ENCODE data around the gene SH3PXD2A.

Gene SH3PXD2A, protein sequence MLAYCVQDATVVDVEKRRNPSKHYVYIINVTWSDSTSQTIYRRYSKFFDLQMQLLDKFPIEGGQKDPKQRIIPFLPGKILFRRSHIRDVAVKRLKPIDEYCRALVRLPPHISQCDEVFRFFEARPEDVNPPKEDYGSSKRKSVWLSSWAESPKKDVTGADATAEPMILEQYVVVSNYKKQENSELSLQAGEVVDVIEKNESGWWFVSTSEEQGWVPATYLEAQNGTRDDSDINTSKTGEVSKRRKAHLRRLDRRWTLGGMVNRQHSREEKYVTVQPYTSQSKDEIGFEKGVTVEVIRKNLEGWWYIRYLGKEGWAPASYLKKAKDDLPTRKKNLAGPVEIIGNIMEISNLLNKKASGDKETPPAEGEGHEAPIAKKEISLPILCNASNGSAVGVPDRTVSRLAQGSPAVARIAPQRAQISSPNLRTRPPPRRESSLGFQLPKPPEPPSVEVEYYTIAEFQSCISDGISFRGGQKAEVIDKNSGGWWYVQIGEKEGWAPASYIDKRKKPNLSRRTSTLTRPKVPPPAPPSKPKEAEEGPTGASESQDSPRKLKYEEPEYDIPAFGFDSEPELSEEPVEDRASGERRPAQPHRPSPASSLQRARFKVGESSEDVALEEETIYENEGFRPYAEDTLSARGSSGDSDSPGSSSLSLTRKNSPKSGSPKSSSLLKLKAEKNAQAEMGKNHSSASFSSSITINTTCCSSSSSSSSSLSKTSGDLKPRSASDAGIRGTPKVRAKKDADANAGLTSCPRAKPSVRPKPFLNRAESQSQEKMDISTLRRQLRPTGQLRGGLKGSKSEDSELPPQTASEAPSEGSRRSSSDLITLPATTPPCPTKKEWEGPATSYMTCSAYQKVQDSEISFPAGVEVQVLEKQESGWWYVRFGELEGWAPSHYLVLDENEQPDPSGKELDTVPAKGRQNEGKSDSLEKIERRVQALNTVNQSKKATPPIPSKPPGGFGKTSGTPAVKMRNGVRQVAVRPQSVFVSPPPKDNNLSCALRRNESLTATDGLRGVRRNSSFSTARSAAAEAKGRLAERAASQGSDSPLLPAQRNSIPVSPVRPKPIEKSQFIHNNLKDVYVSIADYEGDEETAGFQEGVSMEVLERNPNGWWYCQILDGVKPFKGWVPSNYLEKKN

DNA sequence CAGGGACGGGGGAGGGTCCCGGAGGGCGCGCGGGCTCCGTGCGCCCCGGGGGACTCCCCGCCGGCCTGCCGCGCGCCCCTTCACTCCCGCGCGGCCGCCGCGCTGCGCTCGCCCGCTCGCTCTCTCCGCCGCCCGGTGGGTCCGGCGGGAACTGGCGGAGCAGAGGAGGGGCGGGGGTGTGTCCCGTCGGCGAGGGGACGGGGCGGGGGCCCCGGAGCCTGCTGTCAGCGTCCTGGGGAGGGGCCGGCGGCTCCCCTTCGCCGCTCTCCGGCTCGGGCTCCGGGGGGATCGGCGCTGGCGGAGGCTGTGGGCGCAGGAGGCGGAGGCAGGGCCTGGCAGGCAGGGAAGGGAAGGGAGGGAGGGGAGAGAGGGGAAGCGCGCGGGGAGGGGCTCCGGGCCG, at the start of gene SH3PXD2A:
TSS of gene SH3PXD2A (minus strand) at position 153 of the 400 bp plus-strand sequence. CDS start 310 bp downstream, outside the sequence.
- H3K4me3 ChIP-seq (ENCODE audit: low read depth, low read length): peak within 1 kb of the TSS; percentile 43
- no peak for DNase-seq (ENCODE audit: low read depth)
- TF ChIP-seq, protein P1, sequence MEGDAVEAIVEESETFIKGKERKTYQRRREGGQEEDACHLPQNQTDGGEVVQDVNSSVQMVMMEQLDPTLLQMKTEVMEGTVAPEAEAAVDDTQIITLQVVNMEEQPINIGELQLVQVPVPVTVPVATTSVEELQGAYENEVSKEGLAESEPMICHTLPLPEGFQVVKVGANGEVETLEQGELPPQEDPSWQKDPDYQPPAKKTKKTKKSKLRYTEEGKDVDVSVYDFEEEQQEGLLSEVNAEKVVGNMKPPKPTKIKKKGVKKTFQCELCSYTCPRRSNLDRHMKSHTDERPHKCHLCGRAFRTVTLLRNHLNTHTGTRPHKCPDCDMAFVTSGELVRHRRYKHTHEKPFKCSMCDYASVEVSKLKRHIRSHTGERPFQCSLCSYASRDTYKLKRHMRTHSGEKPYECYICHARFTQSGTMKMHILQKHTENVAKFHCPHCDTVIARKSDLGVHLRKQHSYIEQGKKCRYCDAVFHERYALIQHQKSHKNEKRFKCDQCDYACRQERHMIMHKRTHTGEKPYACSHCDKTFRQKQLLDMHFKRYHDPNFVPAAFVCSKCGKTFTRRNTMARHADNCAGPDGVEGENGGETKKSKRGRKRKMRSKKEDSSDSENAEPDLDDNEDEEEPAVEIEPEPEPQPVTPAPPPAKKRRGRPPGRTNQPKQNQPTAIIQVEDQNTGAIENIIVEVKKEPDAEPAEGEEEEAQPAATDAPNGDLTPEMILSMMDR (IDR thresholded peaks at IDR 0.05; ENCODE audit: control insufficient read depth, extremely low read depth, insufficient read depth): no peak; the same call in 1 of the 2 replicates

DNA sequence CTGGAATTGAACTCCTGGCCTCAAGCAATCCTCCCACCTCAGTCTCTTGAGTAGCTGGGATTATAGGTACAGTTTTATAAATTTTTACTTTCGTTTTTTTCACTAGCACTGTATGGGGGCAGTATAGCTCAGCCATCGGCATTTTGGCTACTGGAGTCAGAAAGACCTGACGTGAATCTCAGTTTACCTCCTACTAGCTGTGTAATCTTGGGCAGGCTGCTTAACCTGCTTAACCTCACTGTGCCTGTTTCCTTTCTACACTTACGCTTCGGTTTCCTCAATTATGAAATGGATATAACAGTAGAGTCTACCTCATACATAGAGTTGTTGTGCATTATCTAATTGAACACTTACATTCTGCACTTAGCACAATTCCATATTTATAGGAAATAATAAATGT, 45.9 kb upstream of the SH3PXD2A start:
- DNase-seq (ENCODE audit: low read depth): no peak
- TF ChIP-seq, protein P1 (IDR thresholded peaks at IDR 0.05; ENCODE audit: control insufficient read depth, extremely low read depth, insufficient read depth): no peak
- H3K4me3 ChIP-seq (ENCODE audit: low read depth, low read length): no peak overlapping the region

DNA sequence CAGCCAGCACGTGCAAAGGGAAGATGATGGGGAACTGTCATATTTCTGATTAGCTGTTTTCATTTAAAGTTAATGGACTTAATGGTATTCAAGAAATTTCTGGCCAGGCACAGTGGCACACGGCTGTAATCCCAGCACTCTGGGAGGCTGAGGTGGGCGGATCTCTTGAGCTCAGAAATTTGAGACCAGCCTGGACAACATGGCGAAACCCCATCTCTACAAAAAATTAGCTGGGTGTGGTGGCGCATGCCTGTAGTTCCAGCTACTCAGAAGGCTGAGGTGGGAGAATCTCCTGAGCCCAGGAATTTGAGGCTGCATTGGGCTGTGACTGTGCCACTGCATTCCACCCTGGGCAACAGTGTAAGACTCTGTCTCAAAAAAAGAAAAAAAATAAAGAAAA, 43.9 kb upstream of the SH3PXD2A start:
- no peak overlapping the region for H3K4me3 ChIP-seq (ENCODE audit: low read depth, low read length)
- TF ChIP-seq, protein P1 (IDR thresholded peaks at IDR 0.05; ENCODE audit: control insufficient read depth, extremely low read depth, insufficient read depth): no peak
- DNase-seq (ENCODE audit: low read depth): no peak

DNA sequence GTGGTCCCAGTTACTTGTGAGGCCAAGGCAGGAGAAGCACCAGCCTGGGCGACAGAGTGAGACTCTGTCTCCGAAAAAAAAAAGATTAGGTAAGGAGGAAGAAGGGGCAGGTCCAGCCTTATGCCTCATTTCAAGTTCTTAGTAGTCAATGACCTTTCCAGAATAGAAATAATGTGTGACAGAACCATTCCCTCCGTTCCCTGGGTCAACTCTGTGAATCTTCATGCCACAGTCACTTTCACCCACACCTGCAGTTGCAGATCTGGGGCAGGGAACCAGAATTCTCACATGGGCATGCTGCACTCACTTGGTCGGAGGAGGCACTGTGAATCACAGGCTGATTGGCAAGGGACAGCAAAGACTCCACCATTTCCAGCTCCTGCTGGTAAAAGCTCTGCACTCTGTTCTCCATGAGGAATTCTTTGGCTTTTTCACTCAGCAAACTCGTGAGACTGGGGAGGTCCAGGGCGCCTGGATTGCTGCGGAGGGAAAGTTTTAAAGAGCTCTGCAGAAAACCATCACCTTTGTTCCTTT, 41.9 kb upstream of the SH3PXD2A start:
- DNase-seq (ENCODE audit: low read depth): no peak
- H3K4me3 ChIP-seq (ENCODE audit: low read depth, low read length): no peak overlapping the region
- TF ChIP-seq, protein P1 (IDR thresholded peaks at IDR 0.05; ENCODE audit: control insufficient read depth, extremely low read depth, insufficient read depth): no peak

DNA sequence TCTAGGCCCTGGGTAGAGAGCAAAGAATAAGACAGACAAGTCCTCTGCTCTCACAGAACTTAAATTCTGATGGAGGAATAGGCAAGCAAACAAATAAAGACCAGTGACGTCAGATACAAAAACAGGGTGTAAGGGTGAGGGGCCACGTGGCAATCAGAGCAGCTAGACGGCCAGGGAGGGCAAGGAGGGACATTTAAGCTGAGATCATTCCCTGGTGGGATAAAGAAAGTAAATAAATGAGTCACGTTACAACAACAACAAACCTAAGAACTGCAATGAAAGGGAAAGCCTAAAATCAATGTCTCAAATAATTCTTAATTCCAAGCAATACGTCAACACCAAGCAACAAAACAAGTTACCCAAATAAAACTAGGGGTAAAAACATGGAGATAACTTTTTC, 40.8 kb upstream of the SH3PXD2A start:
- no peak for DNase-seq (ENCODE audit: low read depth)
- TF ChIP-seq, protein P1 (IDR thresholded peaks at IDR 0.05; ENCODE audit: control insufficient read depth, extremely low read depth, insufficient read depth): no peak
- no peak overlapping the region for H3K4me3 ChIP-seq (ENCODE audit: low read depth, low read length)

DNA sequence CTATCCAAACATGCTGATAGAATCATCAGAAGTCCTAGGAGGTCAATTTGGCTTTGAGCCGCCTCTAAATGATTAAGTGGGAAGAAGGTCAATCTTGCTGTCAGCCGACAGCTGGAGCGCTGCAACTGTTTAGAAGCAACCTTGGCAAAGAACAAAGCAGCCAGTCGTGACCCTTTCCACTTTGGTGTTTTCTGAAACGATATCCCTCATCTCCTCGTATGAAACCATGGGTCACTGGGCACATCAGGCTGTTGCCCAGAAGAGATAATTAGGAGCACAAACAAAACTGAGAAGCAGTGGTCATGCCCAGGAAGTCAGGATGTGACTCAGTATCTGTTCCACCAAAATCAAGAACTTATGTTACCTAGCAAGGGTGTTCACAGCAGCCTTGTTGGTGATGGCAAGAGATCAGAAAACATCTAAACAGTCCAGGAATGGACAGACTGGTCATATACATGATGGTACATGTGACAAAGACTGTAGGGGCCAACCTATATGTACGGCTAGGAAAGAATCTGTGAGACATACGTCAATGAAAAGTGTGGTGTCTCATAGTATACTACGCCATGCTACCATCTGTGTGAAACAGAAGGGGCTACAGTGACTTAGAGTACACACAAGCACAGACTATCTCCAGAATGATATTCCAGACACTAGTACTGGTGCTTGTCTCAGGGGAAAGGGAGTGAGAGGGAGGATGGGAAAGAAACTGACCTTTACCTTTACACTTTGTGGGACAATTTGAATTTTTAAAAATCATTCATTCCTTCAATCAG, 40.2 kb upstream of the SH3PXD2A start:
- no peak for DNase-seq (ENCODE audit: low read depth)
- TF ChIP-seq, protein P1 (IDR thresholded peaks at IDR 0.05; ENCODE audit: control insufficient read depth, extremely low read depth, insufficient read depth): no peak
- no peak overlapping the region for H3K4me3 ChIP-seq (ENCODE audit: low read depth, low read length)

All from LNCaP clone FGC (cell line).